Sigmoid colon (tissue), 7 donors: ENCODE results near the gene SLA2. TPM values are rescaled to one million over a fixed set of nuclear protein-coding genes. Genes with fewer than 3 reads are reported as not detected.

Source experiments
- DNase-seq: peaks from one replicate; pipeline ENCODE4 v3.0.0-alpha.2; 2019
- H3K27ac ChIP-seq, 4 donors: fragments of 200-600 bp; sonication (generic); one replicate each; pipeline ENCODE4 v1.5.1; 2016 to 2019; ENCODE audit warnings: mild to moderate bottlenecking in 1 of 4
- H3K27me3 ChIP-seq, 3 donors: fragments of 200-600 bp; sonication (generic); one replicate each; pipeline ENCODE4 v1.5.1; 2019; ENCODE audit warnings: mild to moderate bottlenecking in 1 of 3
- H3K36me3 ChIP-seq, 4 donors: fragments of 200-600 bp; sonication (generic); one replicate each; pipeline ENCODE4 v1.5.1; 2016 to 2019
- H3K4me1 ChIP-seq, 4 donors: fragments of 200-600 bp; sonication (generic); one replicate each; pipeline ENCODE4 v1.5.1; 2017 to 2019
- H3K4me3 ChIP-seq, 4 donors: fragments of 200-600 bp; sonication (generic); one replicate each; pipeline ENCODE4 v1.5.1; 2017 to 2019; ENCODE audit warnings: mild to moderate bottlenecking in 2 of 4, moderate library complexity in 1 of 4
- H3K9me3 ChIP-seq, 4 donors: fragments of 200-600 bp in 3 of 4; sonication (generic) in 3 of 4; one replicate each; pipeline versions ENCODE4 v1.5.1 to v1.6.1; 2013 to 2019
- CTCF ChIP-seq, 4 experiments: fragments of 450-650 bp in 3 of 4; fragments of 200-600 bp in 1 of 4; IDR thresholded peaks; one replicate each; pipeline ENCODE4 v1.5.1; 2016 to 2019; ENCODE audit warnings: antibody characterized with exemption in 4 of 4, mild to moderate bottlenecking in 3 of 4, moderate library complexity in 2 of 4
- EP300 ChIP-seq, 4 donors: sonication (generic); formaldehyde crosslinking; IDR thresholded peaks; one replicate each; pipeline ENCODE4 v1.6.1; 2017; ENCODE audit warnings: antibody characterized with exemption in 4 of 4
- POLR2A ChIP-seq, 2 donors: fragments of 450-650 bp; IDR thresholded peaks; one replicate each; pipeline ENCODE4 v1.6.1; 2016; ENCODE audit warnings: antibody characterized with exemption in 2 of 2, mild to moderate bottlenecking in 2 of 2, moderate library complexity in 2 of 2
- POLR2AphosphoS5 ChIP-seq, 4 donors: sonication (generic); formaldehyde crosslinking; IDR thresholded peaks; one replicate each; pipeline ENCODE4 v1.6.1; 2017; ENCODE audit warnings: antibody characterized with exemption in 4 of 4
- WGBS, 2 donors: extraction: QIAGEN DNeasy Blood & Tissue Kit; methylation state at CpG; one replicate each; pipeline ENCODE4 v1.1.7; 2013; 5-methylcytosine and 5-hydroxymethylcytosine counted together
- intact Hi-C: fragments of 100-400 bp; cut with DNase I; formaldehyde crosslinking; loops from one replicate; pipeline ENCODE4 v1.15.1; 2023
- polyA plus RNA-seq, 3 donors: library from polyadenylated mRNA; stranded (reverse); fragments of 200-250 nt; gene quantifications; one replicate each; pipeline ENCODE4 v1.2.3, GENCODE V29; 2013
- total RNA-seq, 4 donors: library from RNA; depleted of rRNA; stranded (reverse); fragments of >200 nt; gene quantifications; one replicate each; pipeline ENCODE4 v1.1.0, GENCODE V29; 2016
- donor health status: healthy with polysubstance abuse.
- donor health status: Bipolar disorder and iron deficiency.
- donor health status: healthy.

Gene SLA2
- total and polyA plus RNA-seq, 7 donors: 0.46 to 3.4 (median 0.55) TPM; not detected in 3

DNA sequence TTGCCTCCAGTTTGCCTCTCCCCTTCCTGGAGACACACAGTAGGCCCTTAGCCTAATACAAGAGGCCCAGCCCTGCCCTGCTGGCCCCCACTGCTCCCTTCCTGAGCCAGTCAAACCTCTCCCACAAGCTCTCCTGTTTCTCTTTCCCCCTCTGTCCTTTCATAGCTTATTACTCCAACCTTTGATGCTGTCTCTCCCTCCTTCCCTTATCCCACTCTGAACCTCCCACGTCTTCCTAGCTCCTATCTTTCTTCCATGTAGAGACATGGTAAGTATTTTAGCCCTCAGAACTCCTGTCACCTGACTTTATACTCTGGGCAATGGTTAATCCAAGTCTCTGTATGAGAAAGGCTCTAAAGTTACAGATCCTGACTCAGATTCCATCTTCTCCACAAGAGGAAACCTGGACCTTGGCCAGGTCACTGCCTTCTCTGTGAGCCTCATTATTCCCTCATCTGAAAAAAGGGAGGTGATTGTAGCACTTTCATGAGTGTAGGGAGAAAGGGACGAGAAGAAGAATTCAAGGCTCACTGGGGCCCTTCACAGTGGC, 65.9 kb downstream of the SLA2 start:
- Histone ChIP-seq H3K27ac (no peak overlapping the region), H3K27me3 (no peaks in the 10 kb centered on the region), H3K4me3 (no peak overlapping the region), H3K4me1 (peaks cover 0 to 18% (median 13%) of the 10 kb centered on the region in 4 donors), H3K36me3 (peaks cover 9 to 42% (median 21%) of the 10 kb centered on the region in 4 donors), H3K9me3 (no peaks in the 10 kb centered on the region)
- 88 to 91% methylated on average over 2 of the region's 2 CpGs for WGBS, 2 donors
- intact Hi-C loops: loop anchor here (10.0 kb wide), 1 partner anchor 195 kb away; the partner anchor contains the start of gene DSN1
- no peak for DNase-seq
- no peak for TF ChIP-seq POLR2AphosphoS5 (IDR thresholded peaks at IDR 0.05)
- TF ChIP-seq CTCF (IDR thresholded peaks at IDR 0.05): no peak

DNA sequence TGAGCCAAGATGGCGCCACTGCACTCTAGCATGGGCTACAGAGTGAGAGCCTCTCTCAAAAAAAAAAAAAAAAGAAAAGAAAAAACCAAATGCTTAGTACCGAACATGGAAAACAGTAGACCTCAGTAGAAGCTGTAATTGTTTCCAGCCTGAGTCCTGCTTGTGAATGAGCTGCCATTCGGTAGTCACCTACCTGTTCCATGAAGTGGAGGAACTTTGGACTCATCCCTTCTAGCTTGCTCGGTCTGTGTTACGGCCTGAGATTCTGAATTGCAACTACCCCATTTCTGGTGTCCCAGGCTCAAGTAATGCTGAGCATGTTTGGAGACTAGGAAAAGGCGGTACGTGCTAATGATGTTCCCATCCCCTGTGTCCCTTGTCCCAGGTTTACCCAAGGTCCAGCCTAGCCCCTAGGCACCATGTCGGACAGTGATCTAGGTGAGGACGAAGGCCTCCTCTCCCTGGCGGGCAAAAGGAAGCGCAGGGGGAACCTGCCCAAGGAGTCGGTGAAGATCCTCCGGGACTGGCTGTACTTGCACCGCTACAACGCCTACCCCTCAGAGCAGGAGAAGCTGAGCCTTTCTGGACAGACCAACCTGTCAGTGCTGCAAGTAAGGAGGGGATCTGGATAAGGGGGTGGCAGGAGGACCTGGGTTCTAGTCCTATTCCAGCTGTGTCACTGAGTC, 67.5 kb downstream of the SLA2 start:
- Histone ChIP-seq H3K9me3 (no peaks in the 10 kb centered on the region), H3K4me3 (no peak overlapping the region), H3K27ac (no peak overlapping the region), H3K36me3 (peaks cover 9 to 42% (median 21%) of the 10 kb centered on the region in 4 donors), H3K27me3 (no peaks in the 10 kb centered on the region), H3K4me1 (peaks cover 0 to 30% (median 23%) of the 10 kb centered on the region in 4 donors)
- intact Hi-C loops: loop anchor here (10.0 kb wide), 1 partner anchor 196 kb away; the partner anchor contains the start of gene DSN1
- 97% methylated on average over 15 of the region's 15 CpGs for WGBS, 2 donors
- no peak for TF ChIP-seq POLR2A (IDR thresholded peaks at IDR 0.05)
- no peak for TF ChIP-seq CTCF (IDR thresholded peaks at IDR 0.05)
- no peak for TF ChIP-seq POLR2AphosphoS5 (IDR thresholded peaks at IDR 0.05)
- no peak for TF ChIP-seq EP300 (IDR thresholded peaks at IDR 0.05)
- no peak for DNase-seq

DNA sequence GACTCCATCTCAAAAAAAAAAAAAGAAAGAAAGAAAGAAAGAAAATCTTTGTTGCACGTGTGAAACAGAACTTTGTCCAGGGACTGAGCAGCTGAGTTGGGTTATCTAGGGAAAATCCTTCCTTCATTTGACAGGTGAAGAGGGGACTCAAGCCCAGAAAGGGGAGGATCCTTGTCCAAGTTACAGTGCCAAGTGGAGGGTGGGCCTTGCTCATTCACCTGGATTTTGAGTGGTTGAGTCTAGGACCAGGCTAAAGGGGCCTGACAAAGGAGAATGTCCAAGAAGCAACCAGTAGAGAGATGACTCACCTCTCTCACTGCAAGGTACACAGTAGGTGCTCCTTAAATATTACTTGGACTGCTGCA, 69.9 kb downstream of the SLA2 start:
- H3K27ac ChIP-seq: peak overlapping the region; percentile 88 to 94 (median 91)
- peaks cover 0 to 40% (median 29%) of the 10 kb centered on the region in 4 donors for H3K4me1 ChIP-seq
- H3K9me3 ChIP-seq: no peaks in the 10 kb centered on the region
- peaks cover 2 to 25% (median 15%) of the 10 kb centered on the region in 4 donors for H3K36me3 ChIP-seq
- no peaks in the 10 kb centered on the region for H3K27me3 ChIP-seq
- WGBS, 2 donors: 72 to 75% methylated on average over 1 of the region's 1 CpG
- intact Hi-C loops: loop anchor here (10.0 kb wide), 1 partner anchor 199 kb away; the partner anchor contains the start of gene DSN1
- no peak overlapping the region for H3K4me3 ChIP-seq
- DNase-seq: no peak
- no peak for TF ChIP-seq POLR2AphosphoS5 (IDR thresholded peaks at IDR 0.05)
- TF ChIP-seq EP300 (IDR thresholded peaks at IDR 0.05): no peak
- TF ChIP-seq POLR2A (IDR thresholded peaks at IDR 0.05): no peak
- no peak for TF ChIP-seq CTCF (IDR thresholded peaks at IDR 0.05)

DNA sequence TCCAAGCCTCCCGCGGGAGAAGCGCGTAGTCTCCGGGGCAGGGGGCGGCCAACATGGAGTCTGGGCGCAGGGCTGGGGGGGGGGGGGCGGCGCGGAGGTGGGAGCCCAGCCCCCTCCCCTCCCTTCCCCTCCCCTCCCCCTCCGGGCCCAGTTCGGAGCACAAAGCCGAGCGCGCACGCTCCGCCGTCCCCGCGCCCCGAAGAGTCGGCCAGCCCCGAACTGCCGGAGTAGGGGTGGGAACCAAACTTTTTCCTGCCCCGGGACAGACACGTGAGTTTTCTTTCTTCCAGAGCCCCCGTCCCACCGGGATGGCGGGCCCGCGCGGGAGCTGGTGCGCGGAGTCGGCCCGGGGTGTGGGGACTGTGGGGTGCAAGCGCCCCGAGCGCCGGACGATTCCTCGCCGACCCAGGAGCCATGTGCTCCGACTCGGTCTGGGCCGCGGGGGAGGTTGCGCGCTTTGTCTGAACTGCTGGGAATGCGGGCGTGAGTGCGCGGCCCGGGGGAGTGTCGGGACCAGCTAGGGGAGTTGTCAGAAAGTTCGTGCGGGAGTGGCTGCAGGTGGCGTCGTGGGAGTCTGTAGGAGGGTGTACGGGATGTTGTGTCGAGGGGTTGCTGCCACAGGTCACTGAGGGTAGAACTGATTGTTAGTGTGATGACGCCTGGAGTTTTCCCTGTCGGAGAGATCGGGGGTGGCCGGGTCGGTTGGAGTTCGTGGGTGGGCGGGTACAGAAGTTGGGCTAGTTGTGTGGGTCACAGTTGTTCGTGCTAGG, 71.4 kb downstream of the SLA2 start:
- TF ChIP-seq POLR2AphosphoS5 (IDR thresholded peaks at IDR 0.05) (peak in 3 of 4 donors; percentile 9 to 72 (median 51)), POLR2A (IDR thresholded peaks at IDR 0.05) (no peak)
- peaks cover 0 to 40% (median 29%) of the 10 kb centered on the region in 4 donors for H3K4me1 ChIP-seq
- peak; percentile 80 for DNase-seq
- H3K27ac ChIP-seq: peak overlapping the region; percentile 88 to 94 (median 91)
- no peaks in the 10 kb centered on the region for H3K9me3 ChIP-seq
- intact Hi-C loops: loop anchor here (2.0 to 10.0 kb wide), 2 partner anchors 30 to 200 kb away; partner anchors contain the start of genes DSN1 and RAB5IF
- H3K36me3 ChIP-seq: peaks cover 0 to 11% (median 6%) of the 10 kb centered on the region in 4 donors
- WGBS, 2 donors: 1% methylated on average over 69 of the region's 69 CpGs
- no peaks in the 10 kb centered on the region for H3K27me3 ChIP-seq
- H3K4me3 ChIP-seq: peak overlapping the region; percentile 82 to 87 (median 84)
